SH-SY5Y (cell line): ENCODE results near the gene RABGEF1.

ENCODE experiments used
- GATA2 ChIP-seq: IDR thresholded peaks from 2 replicates; pipeline ENCODE4 v1.6.1; 2011; ENCODE audit warnings: mild to moderate bottlenecking, low read depth, low read length
- GATA3 ChIP-seq: IDR thresholded peaks from 2 replicates; pipeline ENCODE4 v1.6.1; 2011; ENCODE audit warnings: low read depth, mild to moderate bottlenecking, low read length, moderate library complexity

GRCh38 chr7:66696774-66697191 lies 43.8 kb upstream of the RABGEF1 start:
- TF ChIP-seq GATA2, result no peak
- no peak for TF ChIP-seq GATA3
